Loucy (cell line): ENCODE data around the gene OPTN.

Experiments used
- H2AFZ ChIP-seq: fragments of 200-600 bp; sonication (generic); 2 replicates; pipeline ENCODE4 v1.6.0; 2016; ENCODE audit warnings: antibody characterized with exemption, mild to moderate bottlenecking, low read length, moderate library complexity
- H3F3A ChIP-seq: fragments of 200-600 bp; 2 replicates; pipeline ENCODE4 v1.6.0; 2016; ENCODE audit warnings: antibody characterized with exemption, low read depth, mild to moderate bottlenecking
- H3K27me3 ChIP-seq: fragments of 200-600 bp; sonication (generic); 2 replicates; pipeline ENCODE4 v1.6.1; 2014; ENCODE audit warnings: low read length, mild to moderate bottlenecking; ENCODE audit not compliant: insufficient read depth, poor library complexity, severe bottlenecking
- H3K36me3 ChIP-seq: fragments of 200-600 bp; sonication (generic); 2 replicates; pipeline ENCODE4 v1.6.1; 2016; ENCODE audit warnings: low read length; ENCODE audit not compliant: insufficient read depth
- H3K4me1 ChIP-seq: fragments of 200-600 bp; sonication (generic); 2 replicates; pipeline ENCODE4 v1.5.1; 2014; ENCODE audit warnings: low read length, mild to moderate bottlenecking; ENCODE audit not compliant: insufficient read depth, poor library complexity, severe bottlenecking
- H3K4me2 ChIP-seq: fragments of 200-600 bp; sonication (generic); 2 replicates; pipeline ENCODE4 v1.6.0; 2014; ENCODE audit warnings: antibody characterized with exemption, low read length, low read depth, mild to moderate bottlenecking; ENCODE audit not compliant: poor library complexity, severe bottlenecking
- H3K4me3 ChIP-seq: fragments of 200-600 bp; sonication (generic); 2 replicates; pipeline ENCODE4 v1.5.1; 2014; ENCODE audit warnings: low read length, mild to moderate bottlenecking, mixed read lengths; ENCODE audit not compliant: poor library complexity, severe bottlenecking
- H3K79me2 ChIP-seq: fragments of 200-600 bp; sonication (generic); 2 replicates; pipeline ENCODE4 v1.6.1; 2014; ENCODE audit warnings: low read length; ENCODE audit not compliant: insufficient read depth
- H3K9ac ChIP-seq: fragments of 200-600 bp; sonication (generic); 2 replicates; pipeline ENCODE4 v1.6.0; 2014; ENCODE audit warnings: mild to moderate bottlenecking, low read depth, low read length, moderate library complexity; ENCODE audit not compliant: poor library complexity, severe bottlenecking
- H3K9me2 ChIP-seq: fragments of 200-600 bp; sonication (generic); replicated peaks from 2 replicates; pipeline ENCODE4 v1.6.1; 2016; ENCODE audit warnings: low read depth, low read length, mixed read lengths
- H3K9me3 ChIP-seq: fragments of 200-600 bp; sonication (generic); 2 replicates; pipeline ENCODE4 v1.6.1; 2014; ENCODE audit warnings: mild to moderate bottlenecking, antibody characterized with exemption, low read length, low read depth; ENCODE audit not compliant: insufficient read depth
- H4K20me1 ChIP-seq: fragments of 200-600 bp; sonication (generic); 2 replicates; pipeline ENCODE4 v1.6.0; 2014; ENCODE audit warnings: antibody characterized with exemption, low read length, mild to moderate bottlenecking; ENCODE audit not compliant: insufficient read depth, poor library complexity, severe bottlenecking
- EZH2phosphoT487 ChIP-seq: fragments of 200-600 bp; IDR thresholded peaks from 2 replicates; pipeline ENCODE4 v1.6.1; 2018; ENCODE audit warnings: antibody characterized with exemption, mild to moderate bottlenecking, moderate library complexity, borderline replicate concordance
- TF ChIP-seq, protein P1 (sequence below): fragments of 200-600 bp; sonication (generic); conservative IDR thresholded peaks from 2 replicates; pipeline ENCODE4 v1.5.1; 2014; ENCODE audit warnings: mild to moderate bottlenecking, antibody characterized with exemption, low read length

Gene OPTN

GRCh38 chr10:13143766-13144165 lies 43.8 kb downstream of the OPTN start:
- TF ChIP-seq, protein P1, sequence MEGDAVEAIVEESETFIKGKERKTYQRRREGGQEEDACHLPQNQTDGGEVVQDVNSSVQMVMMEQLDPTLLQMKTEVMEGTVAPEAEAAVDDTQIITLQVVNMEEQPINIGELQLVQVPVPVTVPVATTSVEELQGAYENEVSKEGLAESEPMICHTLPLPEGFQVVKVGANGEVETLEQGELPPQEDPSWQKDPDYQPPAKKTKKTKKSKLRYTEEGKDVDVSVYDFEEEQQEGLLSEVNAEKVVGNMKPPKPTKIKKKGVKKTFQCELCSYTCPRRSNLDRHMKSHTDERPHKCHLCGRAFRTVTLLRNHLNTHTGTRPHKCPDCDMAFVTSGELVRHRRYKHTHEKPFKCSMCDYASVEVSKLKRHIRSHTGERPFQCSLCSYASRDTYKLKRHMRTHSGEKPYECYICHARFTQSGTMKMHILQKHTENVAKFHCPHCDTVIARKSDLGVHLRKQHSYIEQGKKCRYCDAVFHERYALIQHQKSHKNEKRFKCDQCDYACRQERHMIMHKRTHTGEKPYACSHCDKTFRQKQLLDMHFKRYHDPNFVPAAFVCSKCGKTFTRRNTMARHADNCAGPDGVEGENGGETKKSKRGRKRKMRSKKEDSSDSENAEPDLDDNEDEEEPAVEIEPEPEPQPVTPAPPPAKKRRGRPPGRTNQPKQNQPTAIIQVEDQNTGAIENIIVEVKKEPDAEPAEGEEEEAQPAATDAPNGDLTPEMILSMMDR, result no peak
- no peak for TF ChIP-seq EZH2phosphoT487
- no peaks in the 10 kb centered on the region for H3F3A ChIP-seq
- H3K79me2 ChIP-seq, result no peaks in the 10 kb centered on the region
- H3K4me2 ChIP-seq, result no peak overlapping the region
- H3K36me3 ChIP-seq, result no peaks in the 10 kb centered on the region
- no peaks in the 10 kb centered on the region for H3K4me1 ChIP-seq
- H3K9me3 ChIP-seq, result no peaks in the 10 kb centered on the region
- no peak overlapping the region for H3K4me3 ChIP-seq
- no peaks in the 10 kb centered on the region for H4K20me1 ChIP-seq
- H3K9me2 ChIP-seq, result no peaks in the 10 kb centered on the region
- H3K9ac ChIP-seq, result no peak overlapping the region
- no peak overlapping the region for H2AFZ ChIP-seq
- H3K27me3 ChIP-seq, result no peaks in the 10 kb centered on the region

GRCh38 chr10:13144814-13145213 lies 44.9 kb downstream of the OPTN start:
- Histone ChIP-seq H3F3A (no peaks in the 10 kb centered on the region), H3K9me3 (no peaks in the 10 kb centered on the region), H3K79me2 (no peaks in the 10 kb centered on the region), H3K36me3 (no peaks in the 10 kb centered on the region), H3K4me3 (no peak overlapping the region), H3K4me2 (no peak overlapping the region), H3K9ac (no peak overlapping the region), H3K9me2 (no peaks in the 10 kb centered on the region), H2AFZ (no peak overlapping the region), H3K27me3 (no peaks in the 10 kb centered on the region), H4K20me1 (no peaks in the 10 kb centered on the region), H3K4me1 (no peaks in the 10 kb centered on the region)
- TF ChIP-seq EZH2phosphoT487, result no peak
- TF ChIP-seq, protein P1, result no peak

GRCh38 chr10:13146379-13146778 lies 46.4 kb downstream of the OPTN start:
- H3K4me2 ChIP-seq, result no peak overlapping the region
- no peaks in the 10 kb centered on the region for H3K36me3 ChIP-seq
- no peaks in the 10 kb centered on the region for H3K9me3 ChIP-seq

More at GRCh38 chr10:13146379-13146778, 46.4 kb downstream of the OPTN start:
- no peaks in the 10 kb centered on the region for H4K20me1 ChIP-seq
- no peaks in the 10 kb centered on the region for H3K27me3 ChIP-seq
- H3K4me1 ChIP-seq, result no peaks in the 10 kb centered on the region
- H3F3A ChIP-seq, result no peaks in the 10 kb centered on the region
- no peak overlapping the region for H2AFZ ChIP-seq
- H3K79me2 ChIP-seq, result no peaks in the 10 kb centered on the region
- no peak for TF ChIP-seq EZH2phosphoT487
- TF ChIP-seq, protein P1, result no peak
- no peak overlapping the region for H3K4me3 ChIP-seq
- H3K9me2 ChIP-seq, result no peaks in the 10 kb centered on the region
- H3K9ac ChIP-seq, result no peak overlapping the region
